Stimulated activated CD8-positive, alpha-beta memory T cell treated with anti-CD3 and anti-CD28 coated beads, Interleukin-7, amount 100 ng/mL, for 24 hours (primary cell): ENCODE results near the gene THSD4.
"Not testable (repeated sequence)": the region's sequence is repeated elsewhere in the genome, so short reads cannot be mapped to it uniquely, and the experiment has no call there.

ENCODE experiments used
- DNase-seq: peaks from one replicate; pipeline ENCODE4 v3.0.0-alpha.2; 2020; ENCODE audit warnings: low read depth

THSD4 gene

DNA sequence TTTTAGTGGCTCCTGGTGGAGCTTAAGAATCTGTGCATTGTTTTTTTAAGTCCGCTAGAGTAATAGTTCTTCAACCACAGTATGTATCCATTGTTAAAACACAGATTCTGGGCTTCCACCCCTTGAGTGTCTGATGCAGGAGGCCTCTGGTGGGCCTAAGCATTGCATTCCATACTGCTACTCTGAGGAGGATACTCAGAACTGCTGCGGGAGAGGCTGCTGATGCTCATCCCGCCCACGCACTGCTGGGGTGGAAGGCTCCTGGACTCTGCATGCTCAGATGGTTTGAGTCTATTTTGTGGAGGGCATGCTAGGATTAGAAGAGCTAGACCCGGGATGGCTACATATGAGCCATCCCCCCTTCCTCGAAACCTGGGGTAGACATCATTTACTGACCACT lies 74.4 kb downstream of the THSD4 start:
- DNase-seq = no peak

DNA sequence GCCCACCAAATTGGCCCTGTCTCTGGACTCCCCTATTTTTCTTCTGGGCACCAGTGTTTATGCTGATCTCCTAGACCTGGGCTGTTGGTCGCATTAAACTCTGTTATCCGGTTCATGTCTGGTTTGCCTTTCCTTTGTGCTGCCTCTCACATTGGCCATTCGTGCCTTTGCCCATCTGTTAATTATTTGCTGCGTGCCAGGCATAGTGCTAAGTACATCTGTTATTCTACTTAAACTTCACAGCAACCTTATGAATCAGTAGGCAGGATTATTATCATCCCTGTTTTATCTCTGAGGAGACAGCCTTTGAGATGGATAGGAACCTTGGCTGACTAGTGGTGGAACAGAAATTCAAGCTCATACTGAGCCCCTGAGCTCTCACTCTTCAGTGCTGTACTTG lies 76.0 kb downstream of the THSD4 start:
- DNase-seq = no peak

DNA sequence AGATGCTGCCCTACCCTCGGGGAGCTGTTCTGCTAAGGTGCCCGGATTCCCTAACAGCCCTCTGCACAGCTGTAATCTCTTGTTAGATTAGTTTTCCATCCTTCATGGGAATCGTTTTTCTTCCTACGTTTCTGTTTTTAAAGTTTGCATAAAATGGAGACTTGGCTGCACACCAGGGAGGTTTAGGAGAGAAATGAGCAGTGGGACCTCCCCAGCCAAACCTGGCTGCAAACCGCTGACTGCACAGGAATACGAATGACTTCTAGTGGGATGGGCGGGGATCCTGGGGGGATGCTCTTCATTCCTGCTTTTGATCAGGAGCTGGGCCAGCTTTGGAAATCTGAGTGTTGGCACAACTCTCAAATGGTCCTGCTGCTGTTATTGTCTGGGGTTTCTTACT lies 77.5 kb downstream of the THSD4 start:
- no peak for DNase-seq

DNA sequence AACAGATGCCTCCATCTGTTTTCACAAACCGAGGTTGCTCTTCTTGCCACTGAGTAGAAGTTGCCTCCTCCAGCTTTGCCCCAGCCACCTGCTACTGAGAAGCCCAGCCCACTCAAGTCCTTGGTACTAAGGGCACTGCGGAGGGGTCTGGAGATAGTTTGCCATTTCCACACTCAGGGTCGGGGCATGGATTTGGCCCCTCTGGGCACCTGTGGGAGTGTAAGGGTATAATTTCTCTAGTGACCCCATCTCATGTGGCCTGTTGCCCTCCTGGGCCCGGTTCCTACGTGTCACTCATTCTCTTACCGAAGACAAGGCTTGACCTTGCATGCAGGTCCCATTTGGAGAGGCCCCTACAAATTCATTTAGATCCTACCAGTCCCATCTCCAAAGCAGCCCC lies 79.0 kb downstream of the THSD4 start:
- no peak for DNase-seq

DNA sequence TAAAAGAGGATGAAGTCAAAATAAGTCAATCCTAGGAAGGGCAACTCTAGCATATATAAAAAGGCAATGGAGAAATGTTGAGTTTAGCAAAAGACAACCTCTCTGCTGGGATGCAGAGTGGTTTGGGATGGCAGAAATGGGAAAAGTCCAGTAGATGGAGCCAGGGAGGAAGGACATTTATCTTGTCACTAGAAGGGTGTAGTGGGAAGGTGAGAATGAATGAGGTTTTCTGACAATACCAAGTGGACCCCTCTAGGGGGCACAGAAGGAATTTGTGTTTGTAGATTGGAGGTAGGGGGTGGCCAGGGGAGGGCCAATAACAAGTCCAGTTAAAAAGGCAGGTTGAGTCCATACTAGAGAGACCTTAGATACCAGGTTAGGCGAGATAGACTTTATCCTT lies 80.0 kb downstream of the THSD4 start:
- no peak for DNase-seq

DNA sequence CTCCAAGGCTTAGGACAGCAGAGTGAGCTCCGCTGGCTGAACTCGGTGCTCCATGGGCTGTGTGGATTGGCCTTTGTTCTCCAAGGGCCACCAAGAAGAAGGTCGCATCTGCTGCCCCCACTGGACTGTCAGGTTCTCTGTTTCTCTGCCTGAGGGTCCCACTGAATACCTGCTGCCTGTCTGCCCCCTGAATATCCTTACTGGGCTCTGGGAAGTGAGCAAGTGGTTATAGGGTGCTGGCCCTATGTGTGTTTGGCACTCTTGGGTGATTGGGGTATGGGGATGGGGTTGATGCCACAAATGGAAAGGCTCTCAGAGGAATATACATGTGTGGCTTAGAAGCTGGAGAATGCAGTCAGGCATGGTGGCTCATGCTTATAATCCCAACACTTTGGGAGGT lies 82.3 kb downstream of the THSD4 start:
- no peak for DNase-seq

DNA sequence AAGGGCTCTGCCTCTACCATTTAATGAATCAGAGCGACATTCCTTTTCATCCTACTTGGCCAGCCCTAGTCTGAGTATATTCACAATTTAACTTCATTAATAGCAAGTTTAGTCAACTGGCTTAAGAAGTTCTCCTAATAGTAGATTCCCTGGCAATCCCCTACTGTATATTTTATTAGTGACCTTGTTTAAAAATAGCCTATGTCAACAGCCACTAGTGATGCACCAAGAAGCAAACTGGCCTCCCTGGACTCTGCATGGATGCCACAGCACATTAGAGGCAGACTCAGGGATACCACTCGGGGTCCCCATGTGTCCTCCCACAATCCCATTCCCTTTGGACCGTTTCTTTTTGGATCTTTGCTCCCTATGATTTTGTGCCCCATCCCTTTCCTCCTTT lies 83.6 kb downstream of the THSD4 start:
- no peak for DNase-seq

DNA sequence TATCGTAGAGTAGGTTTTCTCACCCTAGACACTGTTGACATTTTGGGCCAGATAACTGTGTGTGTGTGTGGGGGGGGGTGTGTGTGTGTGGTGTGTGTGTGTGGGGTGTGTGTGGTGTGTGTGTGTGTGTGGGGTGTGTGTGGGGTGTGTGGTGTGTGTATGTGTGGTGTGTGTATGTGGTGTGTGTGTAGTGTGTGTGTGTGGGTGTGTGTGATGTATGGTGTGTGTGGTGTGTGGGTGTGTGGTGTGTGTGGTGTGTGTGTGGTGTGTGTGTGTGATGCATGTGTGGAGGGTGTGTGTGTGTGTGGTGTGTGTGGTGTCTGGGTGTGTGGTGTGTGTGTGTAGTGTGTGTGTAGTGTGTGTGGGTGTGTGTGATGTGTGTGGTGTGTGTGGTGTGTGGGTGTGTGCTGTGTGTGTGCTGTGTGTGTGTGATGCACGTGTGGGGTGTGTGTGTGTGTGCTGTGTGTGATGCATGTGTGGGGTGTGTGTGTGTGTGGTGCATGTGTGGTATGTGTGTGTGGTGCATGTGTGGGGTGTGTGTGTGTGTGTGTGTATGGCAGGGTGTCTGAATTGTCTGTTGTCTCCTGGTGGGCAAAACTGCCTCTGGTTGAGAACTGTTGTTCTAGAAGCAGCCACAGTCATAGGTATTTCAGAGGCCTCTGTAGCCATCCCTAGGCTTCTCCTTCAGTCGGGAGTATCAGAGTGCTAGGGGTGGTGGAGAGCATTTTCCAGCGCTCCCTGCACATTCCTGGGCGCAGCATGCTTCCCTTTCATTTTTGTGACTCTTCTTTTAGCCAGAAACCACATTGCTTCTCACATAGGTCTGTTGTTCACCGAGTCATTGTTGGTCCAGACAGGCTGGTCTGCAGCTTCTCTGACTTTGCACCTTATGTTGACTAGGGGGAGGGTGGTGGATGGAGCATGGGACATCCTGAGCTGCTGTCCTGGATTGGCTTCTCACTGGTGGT lies 84.4 kb downstream of the THSD4 start:
- no peak for DNase-seq

DNA sequence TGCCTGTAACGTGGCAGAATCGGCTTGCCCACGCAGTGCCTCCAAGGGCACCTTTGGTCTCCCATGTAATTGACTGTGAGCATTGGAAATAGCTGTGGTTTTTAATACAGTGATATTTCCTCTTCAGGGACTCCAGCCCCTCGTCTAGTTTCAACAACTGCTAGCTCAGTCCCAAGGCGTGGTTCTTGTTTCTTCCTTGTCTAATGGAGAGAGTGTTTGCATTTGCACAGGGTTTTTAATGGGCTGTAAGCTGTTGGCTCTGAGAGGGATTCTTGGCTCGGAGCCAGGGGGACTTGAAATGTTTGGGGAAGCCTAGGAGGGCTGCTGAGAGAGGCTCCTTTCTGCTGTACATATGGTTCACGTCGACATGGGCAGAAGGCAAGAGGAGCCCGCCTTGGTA lies 86.2 kb downstream of the THSD4 start:
- no peak for DNase-seq

DNA sequence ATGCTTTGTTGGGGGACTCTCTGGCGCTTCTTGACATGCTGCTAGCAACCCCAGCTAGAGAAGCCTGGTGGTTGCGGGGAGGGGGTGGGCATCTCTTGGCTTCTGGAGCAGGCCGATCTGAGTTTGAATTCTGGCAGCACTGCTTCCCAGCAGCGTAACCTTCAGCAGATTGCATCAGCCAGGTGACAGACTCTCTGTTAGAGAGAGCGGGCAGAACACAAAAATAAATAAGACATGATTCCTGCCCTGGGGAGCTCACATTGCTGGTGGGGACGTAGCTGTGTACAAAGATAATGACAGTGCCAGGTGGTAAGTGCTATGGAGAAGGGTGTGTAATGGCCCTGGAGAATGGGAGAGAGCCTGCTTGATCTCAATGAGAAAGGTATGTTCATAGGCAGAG lies 87.4 kb downstream of the THSD4 start:
- no peak for DNase-seq

DNA sequence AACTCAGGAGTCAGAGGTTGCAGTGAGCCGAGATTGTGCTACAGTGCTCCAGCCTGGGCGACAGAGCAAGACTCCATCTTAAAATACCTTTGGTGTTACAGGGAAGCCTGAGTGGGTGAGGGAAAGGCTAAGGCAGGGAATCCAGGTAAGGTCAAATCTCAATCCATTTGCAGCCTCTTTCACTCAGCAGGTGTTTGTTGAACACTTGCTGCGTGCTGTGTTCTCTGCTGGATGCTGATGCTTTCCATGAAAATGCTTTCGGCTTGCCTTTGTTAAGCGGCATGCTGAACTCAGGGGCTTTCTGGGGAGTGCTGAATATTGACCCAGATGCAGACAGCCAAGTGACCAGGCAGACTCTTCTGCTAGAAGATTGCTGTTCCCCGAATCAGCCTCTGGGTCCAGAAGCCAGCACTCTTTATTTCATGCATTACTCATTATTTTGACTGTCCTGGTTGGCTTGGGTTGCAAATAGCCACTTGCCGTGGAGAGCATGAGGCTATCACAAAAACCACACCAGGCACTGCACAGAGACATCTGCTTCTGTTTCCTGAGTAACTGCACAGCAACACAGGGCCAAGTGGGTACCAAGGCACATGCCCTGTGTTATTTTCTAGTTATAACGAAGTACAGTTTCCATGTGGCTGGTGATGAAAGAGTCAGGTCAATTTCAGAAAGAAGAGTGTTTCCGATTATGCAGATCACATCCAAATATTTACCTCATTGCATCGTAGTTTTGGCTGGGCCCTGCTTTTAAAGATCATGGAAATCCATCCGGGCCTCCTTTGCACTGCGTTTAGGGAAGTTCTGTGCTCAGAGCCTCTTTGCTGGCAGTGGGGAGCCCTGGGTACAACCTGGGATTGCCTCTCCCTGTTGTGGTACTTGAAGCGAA lies 88.6 kb downstream of the THSD4 start:
- DNase-seq = no peak

DNA sequence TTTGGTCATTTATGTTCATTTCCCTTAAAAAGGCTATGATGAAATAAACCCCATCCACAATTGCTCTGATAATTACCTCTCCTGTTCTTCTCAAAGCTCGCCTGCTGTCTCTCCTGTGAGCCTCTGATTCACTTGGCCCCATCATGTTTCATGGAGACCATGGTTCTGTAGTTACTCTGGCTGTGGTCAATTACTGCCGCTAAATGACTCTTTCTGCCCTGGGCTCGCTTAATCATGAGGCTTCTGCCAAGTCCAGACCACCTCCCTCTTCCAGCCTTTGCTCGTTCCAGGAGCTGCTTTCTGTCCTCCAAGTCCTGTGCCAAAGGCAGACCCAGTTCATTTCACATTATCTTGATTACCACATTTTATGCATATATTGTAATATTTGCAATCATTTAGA lies 91.9 kb downstream of the THSD4 start:
- no peak for DNase-seq

DNA sequence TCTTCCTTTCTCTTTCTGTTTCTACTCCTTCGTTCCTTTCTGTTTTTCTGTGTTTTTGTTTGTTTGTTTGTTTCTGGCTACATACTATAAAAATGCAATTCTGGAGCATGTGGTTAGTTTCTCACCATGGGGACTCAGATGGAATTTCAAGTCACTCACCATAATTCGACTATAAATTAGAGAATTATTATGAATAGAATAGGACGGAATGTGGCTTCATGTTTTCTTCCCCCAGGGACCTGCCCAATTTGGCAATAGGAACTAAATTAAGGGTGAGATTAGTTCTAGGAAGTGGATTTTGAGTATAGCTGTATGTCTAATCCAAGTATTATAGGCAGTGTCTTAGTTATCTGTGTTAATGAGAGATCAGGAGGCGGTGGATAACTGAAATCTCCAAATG lies 96.9 kb downstream of the THSD4 start:
- no peak for DNase-seq

DNA sequence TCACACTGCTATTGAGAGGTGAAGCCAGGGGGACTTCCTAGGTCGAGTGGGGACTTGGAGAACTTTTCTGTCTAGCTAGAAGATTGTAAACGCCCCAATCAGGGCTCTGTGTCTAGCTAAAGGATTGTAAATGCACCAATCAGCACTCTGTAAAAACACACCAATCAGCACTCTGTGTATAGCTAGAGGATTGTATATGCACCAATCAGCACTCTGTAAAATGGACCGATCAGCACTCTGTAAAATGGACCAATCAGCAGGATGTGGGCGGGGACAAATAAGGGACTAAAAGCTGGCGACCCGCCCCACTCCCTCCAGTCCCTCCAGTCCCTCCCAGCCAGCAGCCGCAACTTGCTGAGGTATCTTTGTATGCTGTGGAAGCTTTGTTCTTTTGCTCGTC lies 98.7 kb downstream of the THSD4 start:
- DNase-seq = not testable (repeated sequence)

DNA sequence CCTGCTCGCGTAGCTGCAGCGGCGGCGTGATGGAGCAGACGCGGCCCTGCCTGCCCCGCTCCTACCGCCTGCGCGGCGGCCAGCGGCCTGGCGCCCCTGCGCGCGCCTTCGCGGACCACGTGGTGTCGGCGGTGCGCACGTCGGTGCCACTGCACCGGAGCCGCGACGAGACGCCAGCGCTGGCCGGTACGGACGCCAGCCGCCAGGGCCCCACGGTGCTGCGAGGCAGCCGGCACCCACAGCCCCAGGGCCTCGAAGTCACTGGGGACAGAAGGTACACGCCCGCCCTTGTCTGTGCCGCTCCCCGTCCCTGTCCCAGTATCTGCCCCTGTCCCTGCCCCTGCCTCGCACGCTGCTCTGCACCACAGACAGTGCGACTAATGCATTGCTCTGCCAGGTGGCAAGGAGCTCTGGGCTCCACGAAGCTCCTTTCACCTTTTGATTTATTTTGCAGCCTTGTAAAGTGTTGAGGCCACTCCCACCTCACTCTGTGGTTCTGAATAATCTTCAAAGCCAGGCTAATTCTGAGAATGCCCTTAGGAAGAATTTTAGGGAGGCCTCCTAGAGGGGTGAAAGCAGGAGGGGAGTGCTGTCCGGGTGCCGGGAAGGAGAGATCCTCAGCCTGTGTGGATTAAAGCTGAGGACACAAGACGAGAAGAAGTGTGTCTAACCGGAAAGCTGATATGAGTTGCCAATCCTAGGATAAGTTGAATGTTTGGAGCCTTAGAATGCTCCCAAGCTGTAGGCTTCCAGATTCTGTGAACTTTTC lies 100.0 kb downstream of the THSD4 start:
- no peak for DNase-seq

DNA sequence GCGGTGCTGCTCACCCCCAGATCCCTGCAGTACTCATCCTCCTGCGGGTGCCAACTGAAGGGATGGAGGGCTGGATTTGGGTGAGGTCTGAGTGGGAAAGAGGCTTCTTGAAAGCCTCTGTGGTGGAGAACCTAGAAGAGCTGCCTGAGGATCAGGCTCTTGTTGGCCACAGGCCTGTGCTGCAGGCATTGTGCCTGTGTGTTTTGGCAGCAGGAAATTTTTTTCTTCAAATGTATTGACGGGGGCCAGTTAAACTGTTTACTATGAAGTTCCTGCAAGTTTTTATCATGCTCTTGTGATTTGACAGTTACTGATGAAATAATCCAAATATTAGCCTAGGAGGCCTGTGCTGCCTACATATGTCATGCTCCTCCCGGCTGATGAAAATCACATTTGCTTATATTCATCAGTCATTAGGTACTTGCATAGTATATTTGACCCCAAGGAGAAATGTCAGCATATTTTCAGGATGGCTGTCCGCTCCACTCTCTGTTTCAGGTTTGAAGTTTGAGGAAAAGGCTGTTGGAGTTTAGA lies 103.1 kb downstream of the THSD4 start:
- DNase-seq = no peak

DNA sequence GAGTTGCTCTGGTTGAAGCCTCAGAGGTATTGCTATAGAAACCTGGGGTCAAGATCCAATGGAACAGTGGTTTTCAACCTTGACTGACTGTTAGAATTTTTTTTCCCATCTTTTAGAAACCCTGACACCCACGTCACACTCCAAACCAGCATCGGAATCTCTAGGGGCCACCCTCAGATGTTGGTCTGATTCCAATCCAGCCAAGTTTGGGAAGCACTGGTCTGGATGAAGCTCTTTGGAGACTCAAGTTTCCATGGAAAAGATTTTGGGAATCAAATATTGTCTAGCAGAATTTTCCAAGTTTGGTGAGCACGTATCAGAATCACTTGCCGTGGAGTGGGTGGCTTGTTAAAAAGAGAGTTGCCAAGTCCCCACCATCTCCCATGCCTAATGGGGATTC lies 103.8 kb downstream of the THSD4 start:
- no peak for DNase-seq

DNA sequence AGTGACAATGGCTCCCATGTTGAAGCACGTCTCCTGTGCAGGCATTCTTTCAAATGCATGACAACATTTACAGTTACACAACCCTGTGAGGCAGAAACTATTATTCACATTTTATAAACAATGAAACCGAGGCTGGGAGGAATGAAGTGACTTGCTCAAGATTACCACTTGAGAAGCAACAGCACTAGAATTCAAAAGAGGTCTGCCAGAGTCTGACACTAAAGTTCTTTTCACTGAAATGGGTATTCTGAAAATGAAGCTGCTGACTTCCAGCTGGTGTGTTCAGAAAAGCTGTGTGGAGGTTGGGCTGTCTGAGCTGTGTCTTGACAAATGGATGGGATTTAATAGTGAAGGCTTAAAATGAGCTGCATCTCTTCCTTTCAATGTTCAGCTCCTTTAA lies 104.4 kb downstream of the THSD4 start:
- DNase-seq = no peak

DNA sequence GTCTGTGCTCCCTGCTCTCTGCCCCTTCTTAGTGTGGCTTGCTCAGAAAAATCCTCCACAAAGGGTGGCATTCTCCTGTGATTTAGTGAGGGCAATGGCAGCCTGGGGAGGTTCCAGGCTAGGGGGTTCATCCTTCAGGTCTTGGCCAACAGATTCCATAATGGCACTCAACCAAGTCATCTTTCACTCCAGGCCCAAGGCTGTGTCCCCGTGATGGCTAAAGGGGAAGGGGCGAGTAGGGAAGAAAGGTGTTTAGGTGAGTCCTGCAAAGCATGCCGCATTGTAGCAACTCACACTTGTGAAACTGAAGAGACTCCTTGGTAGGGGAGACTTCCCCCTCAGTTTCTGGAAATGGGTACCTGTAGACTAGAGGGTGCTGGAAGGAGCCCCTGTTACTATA lies 105.6 kb downstream of the THSD4 start:
- no peak for DNase-seq

DNA sequence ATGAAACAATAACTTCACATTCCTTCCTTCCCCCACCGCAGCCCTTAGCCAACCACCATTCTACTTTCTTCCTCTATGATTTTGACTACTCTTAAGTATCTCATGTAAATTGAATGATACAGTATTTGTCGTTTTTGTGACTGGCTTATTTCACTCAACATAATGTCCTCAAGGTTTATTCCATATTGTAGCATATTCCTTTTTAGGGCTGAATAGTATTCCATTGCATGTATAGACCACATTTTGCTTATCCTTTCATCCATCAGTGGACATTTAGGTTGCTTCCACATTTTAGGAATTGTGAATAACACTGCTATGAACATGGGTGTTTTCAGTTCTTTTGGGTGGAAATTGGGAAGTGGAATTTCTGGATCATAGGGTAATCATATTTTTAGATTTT lies 106.1 kb downstream of the THSD4 start:
- DNase-seq = no peak

DNA sequence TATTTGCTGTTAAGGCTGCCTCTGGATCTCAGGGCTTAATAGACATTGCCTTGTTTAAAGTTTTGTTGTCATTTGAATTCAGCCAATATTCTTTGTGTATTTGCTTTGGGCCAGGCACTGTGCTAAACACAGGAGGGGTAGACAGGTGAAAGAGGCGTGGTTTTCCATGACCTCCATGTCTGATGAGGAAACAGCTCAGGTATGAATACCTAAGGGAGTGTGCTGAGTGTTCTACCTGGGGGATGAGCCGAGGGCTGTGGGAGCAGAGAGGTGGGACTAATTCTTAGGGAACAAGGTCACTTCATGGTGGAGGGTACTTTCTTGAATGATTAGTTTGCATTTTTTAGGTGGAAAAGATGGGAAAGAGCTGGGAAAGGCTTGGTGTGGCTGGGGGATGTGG lies 108.2 kb downstream of the THSD4 start:
- no peak for DNase-seq

DNA sequence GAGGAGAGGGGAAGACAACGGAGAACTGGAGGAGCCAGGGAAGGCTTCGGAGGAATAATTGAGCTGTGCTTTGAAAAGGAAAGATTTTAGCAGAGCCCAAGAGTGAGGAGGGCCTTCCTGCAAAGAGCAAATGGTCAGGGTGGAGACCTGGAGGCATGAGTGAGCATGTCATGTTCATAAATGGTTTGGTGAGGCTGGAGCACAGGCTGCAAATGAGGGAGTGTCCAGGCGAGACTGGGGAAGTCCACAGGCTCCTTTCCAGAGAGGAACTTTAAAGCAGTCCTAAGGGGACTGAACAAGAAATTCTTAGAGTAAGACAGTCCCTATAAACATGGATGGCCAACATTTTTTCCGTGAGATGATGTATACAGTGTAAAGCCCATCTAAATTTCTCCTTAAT lies 108.8 kb downstream of the THSD4 start:
- DNase-seq = no peak
